H9 (cell line): ENCODE measurements around the gene NCLN. TPM values are rescaled to one million over a fixed set of nuclear protein-coding genes. Genes with fewer than 3 reads are reported as not detected.

ENCODE experiments used
- DNase-seq: peaks from one replicate; pipeline ENCODE4 v3.0.0-alpha.2; 2017
- H2AFZ ChIP-seq: one replicate; pipeline ENCODE4 v1.6.1; 2013; ENCODE audit warnings: mild to moderate bottlenecking, low read length, control low read depth, moderate library complexity
- H2AK5ac ChIP-seq: 2 replicates; pipeline ENCODE4 v1.6.1; 2013; ENCODE audit warnings: low read length, control low read depth, mixed read lengths; ENCODE audit not compliant: insufficient read length
- H2BK120ac ChIP-seq: one replicate; pipeline ENCODE4 v1.6.1; 2013; ENCODE audit warnings: low read depth, mild to moderate bottlenecking, low read length, control low read depth, inconsistent platforms; ENCODE audit not compliant: poor library complexity, severe bottlenecking
- H2BK12ac ChIP-seq: 2 replicates; pipeline ENCODE4 v1.6.1; 2013; ENCODE audit warnings: low read length, control low read depth, mixed read lengths, low read depth; ENCODE audit not compliant: insufficient read length
- H2BK15ac ChIP-seq: 2 replicates; pipeline ENCODE4 v1.6.1; 2013; ENCODE audit warnings: low read depth, low read length, control low read depth
- H2BK20ac ChIP-seq: one replicate; pipeline ENCODE4 v1.6.1; 2013; ENCODE audit warnings: low read depth, mild to moderate bottlenecking, low read length, control low read depth, inconsistent platforms; ENCODE audit not compliant: poor library complexity, severe bottlenecking
- H2BK5ac ChIP-seq: 2 replicates; pipeline ENCODE4 v1.6.1; 2013; ENCODE audit warnings: low read length, control low read depth, mixed read lengths; ENCODE audit not compliant: insufficient read length
- H3K14ac ChIP-seq: 2 replicates; pipeline ENCODE4 v1.6.1; 2013; ENCODE audit warnings: low read length, control low read depth; ENCODE audit not compliant: insufficient read depth
- H3K18ac ChIP-seq: 2 replicates; pipeline ENCODE4 v1.6.1; 2013; ENCODE audit warnings: low read depth, mild to moderate bottlenecking, mixed read lengths, low read length, control low read depth; ENCODE audit not compliant: insufficient read length
- H3K23ac ChIP-seq: 2 replicates; pipeline ENCODE4 v1.6.1; 2013; ENCODE audit warnings: low read length, control low read depth, mixed read lengths, low read depth; ENCODE audit not compliant: insufficient read length
- H3K23me2 ChIP-seq: 2 replicates; pipeline ENCODE4 v1.6.1; 2013; ENCODE audit warnings: low read depth, mild to moderate bottlenecking, mixed read lengths, low read length, control low read depth; ENCODE audit not compliant: insufficient read length, poor library complexity, severe bottlenecking
- H3K27ac ChIP-seq: 2 replicates; pipeline ENCODE4 v1.5.1; 2013; ENCODE audit warnings: low read length, control low read depth, mixed read lengths, low read depth; ENCODE audit not compliant: insufficient read length
- H3K27me3 ChIP-seq: 2 replicates; pipeline ENCODE4 v1.6.1; 2013; ENCODE audit warnings: low read length, control low read depth, inconsistent platforms; ENCODE audit not compliant: insufficient read depth
- H3K4ac ChIP-seq: 2 replicates; pipeline ENCODE4 v1.6.1; 2013; ENCODE audit warnings: low read depth, mild to moderate bottlenecking, control low read depth, inconsistent platforms, low read length, moderate library complexity
- H3K4me1 ChIP-seq: 2 replicates; pipeline ENCODE4 v1.6.1; 2013; ENCODE audit warnings: low read length, control low read depth, inconsistent platforms; ENCODE audit not compliant: insufficient read depth
- H3K4me2 ChIP-seq: 2 replicates; pipeline ENCODE4 v1.6.1; 2013; ENCODE audit warnings: low read length, control low read depth, mixed read lengths; ENCODE audit not compliant: insufficient read length, insufficient read depth
- H3K56ac ChIP-seq: 2 replicates; pipeline ENCODE4 v1.6.1; 2013; ENCODE audit warnings: low read depth, mild to moderate bottlenecking, mixed read lengths, low read length, control low read depth; ENCODE audit not compliant: insufficient read length
- H3K79me1 ChIP-seq: 2 replicates; pipeline ENCODE4 v1.6.1; 2013; ENCODE audit warnings: low read depth, mild to moderate bottlenecking, moderate library complexity, low read length, control low read depth, inconsistent platforms; ENCODE audit not compliant: insufficient read depth, poor library complexity, severe bottlenecking
- H3K79me2 ChIP-seq: 2 replicates; pipeline ENCODE4 v1.6.1; 2013; ENCODE audit warnings: low read length, control low read depth, inconsistent platforms; ENCODE audit not compliant: insufficient read depth
- H3K9ac ChIP-seq: 2 replicates; pipeline ENCODE4 v1.6.1; 2013; ENCODE audit warnings: low read length, control low read depth, mixed read lengths; ENCODE audit not compliant: insufficient read length; ENCODE audit errors: extremely low read depth
- H3K9me3 ChIP-seq: one replicate; pipeline ENCODE4 v1.6.1; 2013; ENCODE audit warnings: low read depth, low read length, inconsistent platforms; ENCODE audit not compliant: control insufficient read depth
- H3T11ph ChIP-seq: one replicate; pipeline ENCODE4 v1.6.1; 2013; ENCODE audit warnings: mild to moderate bottlenecking, low read length, control low read depth, inconsistent platforms
- H4K20me1 ChIP-seq: one replicate; pipeline ENCODE4 v1.6.1; 2013; ENCODE audit not compliant: control insufficient read depth, insufficient read length, insufficient read depth
- H4K5ac ChIP-seq: 2 replicates; pipeline ENCODE4 v1.6.1; 2013; ENCODE audit warnings: low read depth, mild to moderate bottlenecking, mixed read lengths, low read length, control low read depth; ENCODE audit not compliant: insufficient read length
- H4K8ac ChIP-seq: replicated peaks from 2 replicates; pipeline ENCODE4 v1.6.1; 2013; ENCODE audit warnings: low read length, control low read depth, mixed read lengths, low read depth; ENCODE audit not compliant: insufficient read length
- H4K91ac ChIP-seq: 2 replicates; pipeline ENCODE4 v1.6.1; 2013; ENCODE audit warnings: low read depth, mild to moderate bottlenecking, moderate library complexity, mixed read lengths, low read length, control low read depth; ENCODE audit not compliant: insufficient read length
- H3K27ac Mint-ChIP-seq, 3 experiments: 2 replicates in 2 of 3; 3 replicates in 1 of 3; pipeline ENCODE4 v1.8.0; 2020 to 2021; ENCODE audit warnings: mixed read lengths in 3 of 3, mild to moderate bottlenecking in 1 of 3, moderate library complexity in 1 of 3
- H3K27me3 Mint-ChIP-seq: 2 replicates; pipeline ENCODE4 v1.8.0; 2021; ENCODE audit warnings: low read depth, mild to moderate bottlenecking, moderate library complexity, mixed read lengths
- H3K36me3 Mint-ChIP-seq, 3 experiments: 2 replicates in 2 of 3; 3 replicates in 1 of 3; pipeline ENCODE4 v1.8.0; 2020 to 2021; ENCODE audit warnings: low read depth in 3 of 3, mixed read lengths in 3 of 3; ENCODE audit not compliant: insufficient read depth in 1 of 3
- H3K4me1 Mint-ChIP-seq, 2 experiments: 2 replicates each; pipeline ENCODE4 v1.8.0; 2020; ENCODE audit warnings: mixed read lengths in 2 of 2
- H3K4me3 Mint-ChIP-seq, 2 experiments: 2 replicates in 1 of 2; 3 replicates in 1 of 2; pipeline ENCODE4 v1.8.0; 2020 to 2021; ENCODE audit warnings: mild to moderate bottlenecking in 2 of 2, mixed read lengths in 2 of 2, moderate library complexity in 1 of 2
- H3K9me3 Mint-ChIP-seq, 2 experiments: 2 replicates in 1 of 2; 3 replicates in 1 of 2; pipeline ENCODE4 v1.8.0; 2020; ENCODE audit warnings: mild to moderate bottlenecking in 2 of 2, mixed read lengths in 2 of 2, moderate library complexity in 1 of 2
- CTCF ChIP-seq: fragments of 200-600 bp; sonication (generic); conservative IDR thresholded peaks from 3 replicates; pipeline ENCODE4 v1.8.0; 2021; ENCODE audit warnings: antibody characterized with exemption, mild to moderate bottlenecking
- WGBS: extraction: QIAGEN DNeasy Blood & Tissue Kit; methylation state at CpG from one replicate; pipeline ENCODE4 v1.1.7; 2013; ENCODE audit warnings: missing lambda C conversion rate, low lambda C conversion rate, mixed read lengths; ENCODE audit not compliant: insufficient read length; ENCODE audit errors: extremely low coverage; 5-methylcytosine and 5-hydroxymethylcytosine counted together
- total RNA-seq: library from RNA; stranded (reverse); gene quantifications from 2 replicates; pipeline ENCODE4 v1.2.1, GENCODE V29; 2021

The NCLN gene
- total RNA-seq, 1 experiment from 2014 or later = 94.8 TPM

GRCh38 chr19:3188627-3189596, 3.2 kb downstream of the NCLN start:
- Histone ChIP-seq H3K27me3 (no peaks in the 10 kb centered on the region), H3K4ac (no peak overlapping the region), H3K27ac (no peak overlapping the region), H3K23ac (no peak overlapping the region), H4K5ac (no peak overlapping the region), H2BK120ac (no peak overlapping the region), H3K79me1 (peaks cover 22% of the 10 kb centered on the region), H2AK5ac (no peak overlapping the region), H3K9ac (no peak overlapping the region), H3K18ac (no peak overlapping the region), H3T11ph (no peak overlapping the region), H3K9me3 (no peaks in the 10 kb centered on the region), H2AFZ (no peak overlapping the region), H2BK20ac (no peak overlapping the region), H2BK12ac (no peak overlapping the region), H3K23me2 (peaks cover 8% of the 10 kb centered on the region), H3K14ac (no peak overlapping the region), H3K4me1 (no peaks in the 10 kb centered on the region), H3K4me2 (no peak overlapping the region), H4K91ac (no peak overlapping the region), H4K20me1 (no peaks in the 10 kb centered on the region), H4K8ac (no peak overlapping the region), H2BK5ac (no peak overlapping the region), H3K56ac (no peak overlapping the region), H3K79me2 (peaks cover 23% of the 10 kb centered on the region; the same call in 1 of the 2 replicates), H2BK15ac (no peak overlapping the region)
- Mint-ChIP-seq H3K27ac (peak overlapping the region in 1 of 3 experiments; percentile 42; a peak in 3 of 7 replicates), H3K36me3 (peaks cover 12 to 15% (median 14%) of the 10 kb centered on the region in 3 experiments; a peak in 6 of 7 replicates), H3K4me3 (peak overlapping the region; percentile 34 to 65; a peak in 3 of 5 replicates), H3K9me3 (no peaks in the 10 kb centered on the region; a peak in 1 of 5 replicates), H3K27me3 (peaks cover 1% of the 10 kb centered on the region; the same call in 1 of the 2 replicates), H3K4me1 (peaks cover 14 to 26% of the 10 kb centered on the region in 2 experiments)
- no peak for DNase-seq
- no CpG with 5 or more reads among the region's 35 CpGs for WGBS
- TF ChIP-seq CTCF = no peak
